Measurements from ENCODE around the gene TEX2. TPM values are rescaled to one million over a fixed set of nuclear protein-coding genes. Genes with fewer than 3 reads are reported as not detected.

TEX2 gene
- total and polyA plus RNA-seq, 2 donors (not counting 3 experiments of a cell fraction or from before 2014, with no cell fraction given): 13.3 to 25.8 TPM

- FAIRE-seq (no peak), DNase-seq (ENCODE audit: low read depth, low spot score) (no peak)
- no peaks in the 10 kb centered on the region for H4K20me1 ChIP-seq (replicated peaks; ENCODE audit: control insufficient read depth, extremely low read depth, insufficient read depth, low read length)
- no peak overlapping the region for H3K4me3 ChIP-seq (replicated peaks in 1 of 3; ENCODE audit: insufficient read depth in 1 of 3, low read depth in 1 of 3, low read length in 3 of 3)
- BruUV-seq (replicated peaks): no TSS peak
- no peaks in the 10 kb centered on the region for H3K79me2 ChIP-seq (ENCODE audit: control insufficient read depth, insufficient read depth, low read length)
- CTCF ChIA-PET: no interaction called here
- no peak overlapping the region for H2AFZ ChIP-seq (ENCODE audit: low read depth, low read length)
- intact Hi-C loops (cut with micrococcal nuclease): no loop called here
- H3K9me3 ChIP-seq (replicated peaks; ENCODE audit: control insufficient read depth, insufficient read depth, low read length): no peaks in the 10 kb centered on the region
- TF ChIP-seq MAX (IDR thresholded peaks at IDR 0.05; ENCODE audit: insufficient read depth, insufficient read length) (no peak), JUN (IDR thresholded peaks at IDR 0.05; ENCODE audit: borderline replicate concordance, insufficient read depth, insufficient read length, low read depth) (no peak)
- no peaks in the 10 kb centered on the region for H3K9me1 ChIP-seq (replicated peaks; ENCODE audit: control insufficient read depth, extremely low read depth, insufficient read depth, low read length)
- POLR2A ChIA-PET: no interaction called here
- H3K27ac ChIP-seq (ENCODE audit: insufficient read depth, low read depth, low read length): no peak overlapping the region
- H3K36me3 ChIP-seq (ENCODE audit: control insufficient read depth in 2 of 2, extremely low read depth in 1 of 2, insufficient read depth in 2 of 2, low read length in 2 of 2): no peaks in the 10 kb centered on the region
- dilution Hi-C loops (cut with MboI; ENCODE audit: extremely low pct_ligation_motif_present, low sequenced_read_pairs): no loop called here
- H3K4me1 ChIP-seq (ENCODE audit: control insufficient read depth, extremely low read depth, insufficient read depth, low read length): peaks cover 10% of the 10 kb centered on the region
- H3K27me3 ChIP-seq (ENCODE audit: control insufficient read depth in 2 of 2, insufficient read depth in 2 of 2, low read length in 2 of 2): no peaks in the 10 kb centered on the region
- H3K9ac ChIP-seq (replicated peaks; ENCODE audit: extremely low read depth, insufficient read depth, low read length): no peak overlapping the region
- H3K4me2 ChIP-seq (ENCODE audit: insufficient read depth, low read length): no peak overlapping the region
Observed at GRCh38 chr17:64158406-64158805, 104.7 kb downstream of the TEX2 start.

- H3K27ac ChIP-seq (ENCODE audit: insufficient read depth, low read depth, low read length): no peak overlapping the region
- no TSS peak for BruUV-seq (replicated peaks)
- TF ChIP-seq FOS (IDR thresholded peaks at IDR 0.05; ENCODE audit: borderline replicate concordance, insufficient read depth, low read length) (no peak), POLR2A (IDR thresholded peaks at IDR 0.05; ENCODE audit: low read depth, low read length) (no peak), GATA2 (IDR thresholded peaks at IDR 0.05; ENCODE audit: insufficient read depth, insufficient read length, low read depth, low read length) (no peak)
- ChIA-PET CTCF (no interaction called here), POLR2A (no interaction called here)
- H4K20me1 ChIP-seq (replicated peaks; ENCODE audit: control insufficient read depth, extremely low read depth, insufficient read depth, low read length): no peaks in the 10 kb centered on the region
- no peak overlapping the region for H3K4me3 ChIP-seq (replicated peaks in 1 of 3; ENCODE audit: insufficient read depth in 1 of 3, low read depth in 1 of 3, low read length in 3 of 3)
- H3K9ac ChIP-seq (replicated peaks; ENCODE audit: extremely low read depth, insufficient read depth, low read length): no peak overlapping the region
- H3K36me3 ChIP-seq (ENCODE audit: control insufficient read depth in 2 of 2, extremely low read depth in 1 of 2, insufficient read depth in 2 of 2, low read length in 2 of 2): no peaks in the 10 kb centered on the region
- dilution Hi-C loops (cut with MboI; ENCODE audit: extremely low pct_ligation_motif_present, low sequenced_read_pairs): no loop called here
- peaks cover 12% of the 10 kb centered on the region for H3K4me1 ChIP-seq (ENCODE audit: control insufficient read depth, extremely low read depth, insufficient read depth, low read length)
- no peaks in the 10 kb centered on the region for H3K27me3 ChIP-seq (ENCODE audit: control insufficient read depth in 2 of 2, insufficient read depth in 2 of 2, low read length in 2 of 2)
- no peak for FAIRE-seq
- H3K9me1 ChIP-seq (replicated peaks; ENCODE audit: control insufficient read depth, extremely low read depth, insufficient read depth, low read length): no peaks in the 10 kb centered on the region
- no peaks in the 10 kb centered on the region for H3K9me3 ChIP-seq (replicated peaks; ENCODE audit: control insufficient read depth, insufficient read depth, low read length)
- intact Hi-C loops (cut with micrococcal nuclease): no loop called here
- no peak overlapping the region for H3K4me2 ChIP-seq (ENCODE audit: insufficient read depth, low read length)
- H3K79me2 ChIP-seq (ENCODE audit: control insufficient read depth, insufficient read depth, low read length): no peaks in the 10 kb centered on the region
- H2AFZ ChIP-seq (ENCODE audit: low read depth, low read length): no peak overlapping the region
- DNase-seq (ENCODE audit: low read depth, low spot score): no peak
Observed at GRCh38 chr17:64157669-64158180, 105.3 kb downstream of the TEX2 start.

All from endothelial cell of umbilical vein (primary cell).